HG03025 (cell line): ENCODE results near the gene FGF14.
"Not testable (repeated sequence)": the region's sequence is repeated elsewhere in the genome, so short reads cannot be mapped to it uniquely, and the experiment has no call there.

Source experiments
- ATAC-seq: cut with Tn5 transposase; IDR thresholded peaks from one replicate; pipeline ENCODE4 v1.9.1; 2021; ENCODE audit warnings: mild to moderate bottlenecking, moderate library complexity; ENCODE audit not compliant: unreplicated experiment, low FRiP score

The FGF14 gene

GRCh38 chr13:101893021-101893420 is 508.8 kb downstream of the FGF14 start:
- no peak for ATAC-seq

- ATAC-seq: no peak
These were observed 509.6 kb downstream of the FGF14 start for GRCh38 chr13:101892296-101892695.

DNA sequence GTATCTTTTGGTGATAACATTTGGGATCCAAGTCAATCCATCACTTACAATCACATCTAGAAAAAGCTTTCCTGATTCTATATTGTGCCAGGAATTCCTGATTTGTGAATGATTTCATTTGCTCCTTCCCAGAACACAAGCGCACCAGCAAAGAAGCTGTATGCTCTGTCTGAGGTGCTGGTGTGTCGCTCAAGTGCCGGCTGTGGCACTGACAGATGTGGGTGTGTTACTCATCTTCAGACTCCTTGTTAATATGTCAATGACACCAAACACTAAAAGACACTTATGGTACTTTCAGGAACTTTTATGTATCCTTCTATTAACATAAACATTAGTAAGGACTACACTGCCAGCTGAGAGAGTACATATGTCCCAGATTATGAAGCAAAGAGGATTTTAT is 520.3 kb downstream of the FGF14 start:
- ATAC-seq: no peak

DNA sequence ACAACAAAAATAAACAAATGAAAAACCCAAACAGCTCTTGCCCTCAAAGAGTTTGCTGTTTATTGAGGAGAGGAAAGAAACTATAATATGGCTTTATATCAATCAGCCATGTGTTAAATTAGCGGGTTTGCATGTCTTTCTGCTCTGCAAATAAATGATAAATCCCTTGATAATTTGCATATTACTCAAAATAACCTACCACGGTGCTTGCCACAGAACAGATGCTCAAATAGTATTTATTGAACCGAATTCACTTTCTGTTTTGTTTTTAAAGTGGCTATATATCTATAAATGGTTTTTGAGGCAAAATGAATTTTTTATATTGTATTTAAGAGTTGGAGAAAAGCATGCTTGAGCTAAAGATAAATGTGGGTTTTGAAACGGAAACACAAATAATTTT is 521.3 kb downstream of the FGF14 start:
- ATAC-seq: no peak

DNA sequence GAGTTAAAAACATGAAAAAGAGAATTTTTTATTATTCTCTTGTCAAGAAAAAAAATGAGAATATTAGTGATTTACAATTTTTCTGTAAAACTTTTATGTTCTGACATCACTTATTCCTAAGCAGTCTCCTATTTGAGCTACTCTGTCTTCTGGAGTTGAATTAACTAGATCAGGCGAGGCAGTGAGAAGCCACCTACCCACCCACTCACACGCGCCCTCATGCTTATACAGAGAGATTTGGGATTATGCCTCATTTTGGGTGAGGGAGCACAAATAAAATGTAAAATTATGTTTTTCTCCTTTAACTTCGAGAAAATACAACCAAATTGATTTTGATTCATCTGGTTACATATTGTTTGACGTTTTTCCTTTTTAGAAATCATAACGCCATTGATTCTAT is 524.9 kb downstream of the FGF14 start:
- no peak for ATAC-seq

DNA sequence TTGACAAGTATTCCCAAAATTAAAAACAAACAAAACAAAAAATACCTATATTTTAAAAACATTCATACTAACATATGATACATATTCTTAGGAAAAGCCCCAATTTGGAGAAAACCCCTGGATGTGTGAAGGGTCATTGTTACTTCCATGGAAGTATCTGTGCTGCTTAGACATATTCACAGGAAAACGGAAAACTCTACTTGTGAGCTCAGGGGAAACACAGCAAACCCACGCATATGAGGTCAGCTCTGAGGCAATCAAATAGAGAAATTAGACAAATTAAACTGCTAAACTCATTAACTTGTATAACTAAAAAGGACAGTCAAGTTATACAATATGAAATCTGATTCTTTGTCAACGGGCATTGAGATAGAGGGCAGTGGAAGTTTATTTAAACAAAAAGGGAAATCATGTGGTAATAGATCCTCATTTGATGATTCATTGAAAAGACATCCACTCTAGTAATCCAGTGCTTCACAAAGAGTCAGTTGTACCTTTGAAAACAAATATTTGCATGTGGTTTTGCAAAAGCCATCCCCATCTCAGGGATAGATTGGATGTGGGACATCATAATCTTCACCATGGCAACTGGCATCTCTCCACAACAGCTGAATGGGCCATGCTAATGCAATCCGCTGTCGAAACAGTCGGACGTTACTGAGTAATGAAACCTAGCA is 526.0 kb downstream of the FGF14 start:
- ATAC-seq: no peak

GRCh38 chr13:101875091-101875490 is 526.8 kb downstream of the FGF14 start:
- ATAC-seq: no peak

- ATAC-seq: peak; percentile 75
These were observed 532.3 kb downstream of the FGF14 start for GRCh38 chr13:101869553-101869952.

GRCh38 chr13:101868585-101869469 is 533.0 kb downstream of the FGF14 start:
- ATAC-seq: no peak

- ATAC-seq: no peak
These were observed 534.8 kb downstream of the FGF14 start for GRCh38 chr13:101866889-101867581.

- ATAC-seq: no peak
These were observed 543.0 kb downstream of the FGF14 start for GRCh38 chr13:101858860-101859259.

- ATAC-seq: no peak
These were observed 555.1 kb downstream of the FGF14 start for GRCh38 chr13:101846701-101847100.

- ATAC-seq: no peak
These were observed 555.6 kb downstream of the FGF14 start for GRCh38 chr13:101846249-101846648.

GRCh38 chr13:101845245-101846020 is 556.4 kb downstream of the FGF14 start:
- ATAC-seq: no peak

GRCh38 chr13:101841698-101842097 is 560.1 kb downstream of the FGF14 start:
- ATAC-seq: no peak

- no peak for ATAC-seq
These were observed 563.5 kb downstream of the FGF14 start for GRCh38 chr13:101838323-101838722.

DNA sequence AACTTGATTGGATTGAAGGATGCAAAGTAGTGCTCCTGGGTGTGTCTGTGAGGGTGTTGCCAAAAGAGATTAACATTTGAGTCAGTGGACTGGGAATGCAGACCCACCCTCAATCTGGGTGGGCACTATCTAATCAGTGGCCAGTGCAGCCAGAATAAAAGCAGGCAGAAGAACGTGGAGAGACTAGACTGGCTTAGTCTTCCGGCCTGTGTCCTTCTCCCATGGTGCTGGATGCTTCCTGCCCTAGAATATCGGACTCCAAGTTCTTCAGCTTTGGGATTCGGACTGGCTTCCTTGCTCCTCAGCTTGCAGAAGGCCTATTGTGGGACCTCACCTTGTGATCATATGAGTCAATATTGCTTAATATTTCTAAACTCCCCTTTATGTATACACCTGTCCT is 564.1 kb downstream of the FGF14 start:
- ATAC-seq: not testable (repeated sequence)

DNA sequence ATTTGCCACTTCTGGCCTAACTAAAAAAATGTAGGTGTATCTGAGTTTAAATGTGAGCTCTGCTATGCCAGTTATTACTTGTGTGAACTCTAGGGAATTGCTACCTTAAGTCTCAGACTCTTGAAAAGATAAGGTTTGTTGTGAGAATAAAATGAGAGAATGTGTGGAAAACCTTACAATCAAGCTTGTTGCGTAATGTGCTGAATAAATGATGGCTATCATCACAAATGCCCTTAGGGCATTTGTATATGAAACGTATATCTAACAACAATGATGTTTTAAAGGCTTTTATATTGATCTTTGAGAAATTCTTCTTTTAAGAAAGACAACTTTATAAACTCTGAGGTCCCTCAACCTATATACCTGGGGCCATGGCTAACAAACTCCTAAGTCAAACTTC is 564.6 kb downstream of the FGF14 start:
- ATAC-seq: no peak

GRCh38 chr13:101835920-101836319 is 565.9 kb downstream of the FGF14 start:
- ATAC-seq: no peak

- no peak for ATAC-seq
These were observed 568.2 kb downstream of the FGF14 start for GRCh38 chr13:101833671-101834070.

DNA sequence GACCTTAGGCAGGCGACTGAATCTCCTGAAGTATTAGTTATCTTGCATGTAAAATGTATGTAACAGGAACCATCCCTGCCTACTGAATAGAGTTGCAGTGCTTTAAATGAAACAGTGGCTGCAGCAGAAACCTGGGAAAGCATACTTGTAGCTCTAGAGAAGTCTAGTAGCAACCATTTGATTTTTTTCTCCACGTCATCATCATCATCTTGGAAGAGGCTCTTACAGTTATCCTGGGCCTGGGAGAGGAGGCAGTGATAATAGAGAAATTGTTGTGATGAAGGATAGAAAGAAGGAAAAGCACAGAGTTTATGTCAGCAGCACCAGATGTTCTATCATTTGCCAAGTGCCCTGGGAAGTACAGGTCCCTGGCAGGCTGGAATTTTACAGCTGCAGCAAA is 571.8 kb downstream of the FGF14 start:
- ATAC-seq: no peak
